Effector CD8-positive, alpha-beta T cell (primary cell): Measurements from ENCODE around the gene SHC2.
"Not testable (repeated sequence)": the region's sequence is repeated elsewhere in the genome, so short reads cannot be mapped to it uniquely, and the experiment has no call there.

ENCODE experiments used
- DNase-seq: peaks from one replicate; lab custom pipeline; 2025; lab: John Stamatoyannopoulos, UW

The SHC2 gene

GRCh38 chr19:422917-423226 is 38.0 kb downstream of the SHC2 start:
- not testable (repeated sequence) for DNase-seq

- no peak for DNase-seq
These were observed 38.5 kb downstream of the SHC2 start for GRCh38 chr19:422213-422916.

GRCh38 chr19:419721-420515 is 40.9 kb downstream of the SHC2 start:
- no peak for DNase-seq

- DNase-seq, result no peak
These were observed 41.8 kb downstream of the SHC2 start for GRCh38 chr19:418761-419671.

- no peak for DNase-seq
These were observed 44.4 kb downstream of the SHC2 start for GRCh38 chr19:416416-416815.

GRCh38 chr19:415292-415691 is 45.5 kb downstream of the SHC2 start:
- DNase-seq, result no peak

GRCh38 chr19:413756-414420 is 46.9 kb downstream of the SHC2 start:
- DNase-seq, result no peak

- DNase-seq, result no peak
These were observed 48.2 kb downstream of the SHC2 start for GRCh38 chr19:412356-413355.

GRCh38 chr19:411723-412355 is 49.0 kb downstream of the SHC2 start:
- no peak for DNase-seq

- not testable (repeated sequence) for DNase-seq
These were observed 49.6 kb downstream of the SHC2 start for GRCh38 chr19:411121-411722.

GRCh38 chr19:410243-410781 is 50.5 kb downstream of the SHC2 start:
- no peak for DNase-seq

- no peak for DNase-seq
These were observed 51.2 kb downstream of the SHC2 start for GRCh38 chr19:409516-410242.

GRCh38 chr19:408902-409515 is 51.8 kb downstream of the SHC2 start, which contains the start of gene C2CD4C:
TSS of gene C2CD4C (minus strand) at chr19:409147. CDS start at chr19:408361, 786 bp downstream.
- no peak for DNase-seq

- no peak for DNase-seq
These were observed 52.4 kb downstream of the SHC2 start for GRCh38 chr19:408441-408901.

- no peak for DNase-seq
These were observed 53.1 kb downstream of the SHC2 start for GRCh38 chr19:407511-408440.

- no peak for DNase-seq
These were observed 53.8 kb downstream of the SHC2 start for GRCh38 chr19:406971-407510.
